ENCODE data around the gene CGREF1. TPM values are rescaled to one million over a fixed set of nuclear protein-coding genes. Genes with fewer than 3 reads are reported as not detected.

The CGREF1 gene
- total and polyA plus RNA-seq, 4 donors, result 0.98 to 16.1 (median 11.7) TPM

DNA sequence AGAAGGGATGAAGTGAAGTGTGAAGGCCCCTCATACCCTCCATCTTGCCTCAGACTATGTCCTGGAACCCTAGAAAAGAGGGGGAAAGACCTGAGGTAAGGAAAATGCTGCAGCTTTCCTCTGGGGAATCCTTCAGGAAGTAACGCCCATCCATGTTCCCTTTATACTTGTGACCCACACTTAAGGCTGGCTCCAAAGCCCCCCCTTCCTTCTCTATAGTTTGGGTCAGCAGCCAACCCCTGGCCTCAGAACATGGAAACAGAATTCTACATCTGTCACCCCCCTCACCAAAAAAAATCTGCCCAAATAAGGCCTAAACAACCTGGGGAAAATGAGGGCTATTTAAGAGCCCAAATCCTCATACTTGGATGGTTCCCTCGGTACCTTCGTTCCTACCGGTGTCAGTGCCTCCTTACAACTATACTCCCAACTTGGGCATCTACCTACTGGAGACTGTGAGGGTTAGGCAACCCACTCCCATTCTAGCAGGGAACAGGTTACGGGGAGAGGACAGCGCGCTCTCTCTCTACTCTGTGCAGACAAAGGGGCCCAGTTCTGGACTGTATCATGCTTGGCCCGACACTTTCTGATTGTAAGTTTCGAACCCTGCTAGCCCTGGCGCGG is 48.2 kb downstream of the CGREF1 start (continued):
- no peak for TF ChIP-seq EGR1 (IDR thresholded peaks at IDR 0.05; ENCODE audit: low read depth in 2 of 2)
- TF ChIP-seq, protein P1, sequence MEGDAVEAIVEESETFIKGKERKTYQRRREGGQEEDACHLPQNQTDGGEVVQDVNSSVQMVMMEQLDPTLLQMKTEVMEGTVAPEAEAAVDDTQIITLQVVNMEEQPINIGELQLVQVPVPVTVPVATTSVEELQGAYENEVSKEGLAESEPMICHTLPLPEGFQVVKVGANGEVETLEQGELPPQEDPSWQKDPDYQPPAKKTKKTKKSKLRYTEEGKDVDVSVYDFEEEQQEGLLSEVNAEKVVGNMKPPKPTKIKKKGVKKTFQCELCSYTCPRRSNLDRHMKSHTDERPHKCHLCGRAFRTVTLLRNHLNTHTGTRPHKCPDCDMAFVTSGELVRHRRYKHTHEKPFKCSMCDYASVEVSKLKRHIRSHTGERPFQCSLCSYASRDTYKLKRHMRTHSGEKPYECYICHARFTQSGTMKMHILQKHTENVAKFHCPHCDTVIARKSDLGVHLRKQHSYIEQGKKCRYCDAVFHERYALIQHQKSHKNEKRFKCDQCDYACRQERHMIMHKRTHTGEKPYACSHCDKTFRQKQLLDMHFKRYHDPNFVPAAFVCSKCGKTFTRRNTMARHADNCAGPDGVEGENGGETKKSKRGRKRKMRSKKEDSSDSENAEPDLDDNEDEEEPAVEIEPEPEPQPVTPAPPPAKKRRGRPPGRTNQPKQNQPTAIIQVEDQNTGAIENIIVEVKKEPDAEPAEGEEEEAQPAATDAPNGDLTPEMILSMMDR (IDR thresholded peaks at IDR 0.05; ENCODE audit: low read depth, low read length, missing input control), result no peak
- TF ChIP-seq, protein P2, sequence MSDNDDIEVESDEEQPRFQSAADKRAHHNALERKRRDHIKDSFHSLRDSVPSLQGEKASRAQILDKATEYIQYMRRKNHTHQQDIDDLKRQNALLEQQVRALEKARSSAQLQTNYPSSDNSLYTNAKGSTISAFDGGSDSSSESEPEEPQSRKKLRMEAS (IDR thresholded peaks at IDR 0.05), result no peak
- no peak for TF ChIP-seq YY1 (IDR thresholded peaks at IDR 0.05)
- TF ChIP-seq FOXA1 (IDR thresholded peaks at IDR 0.05), result no peak
- no peak for TF ChIP-seq HNF4G (IDR thresholded peaks at IDR 0.05)
- no peak for TF ChIP-seq TAF1 (conservative IDR thresholded peaks at IDR 0.05)

DNA sequence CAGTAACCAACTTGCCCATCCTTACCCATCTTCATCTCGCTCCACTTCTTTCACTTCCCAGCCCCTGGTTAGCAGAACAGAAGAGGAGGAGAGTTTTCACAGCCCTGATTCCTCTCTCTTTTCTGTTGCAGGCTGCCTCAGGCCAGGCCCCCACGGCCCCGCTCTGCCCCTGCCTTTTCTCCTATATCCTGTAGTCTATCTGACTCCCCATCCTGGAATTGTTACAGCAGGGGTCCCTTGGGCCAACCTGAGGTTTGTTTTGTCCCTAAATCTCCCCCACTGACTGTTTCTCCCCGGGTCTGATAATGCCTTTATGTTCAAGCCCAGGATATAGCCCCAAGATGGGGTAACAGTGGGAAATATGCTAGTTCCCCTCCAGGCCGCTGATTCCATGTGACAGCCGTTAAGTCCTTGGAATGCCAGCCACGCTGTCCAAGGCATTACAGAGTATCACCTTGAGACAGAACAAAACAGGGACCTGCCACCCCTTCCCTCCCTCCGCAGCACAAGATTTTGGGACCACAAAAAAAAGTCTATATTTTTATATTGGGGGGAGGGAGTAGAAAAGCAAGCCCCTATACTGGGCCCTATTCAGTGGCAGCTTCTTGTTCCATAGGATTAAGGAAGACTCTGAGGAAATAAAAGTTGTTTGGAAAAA is 48.8 kb downstream of the CGREF1 start:
- no peaks in the 10 kb centered on the region for H3K9me3 ChIP-seq (ENCODE audit: control insufficient read depth in 4 of 4, low read length in 3 of 4)
- H3K27ac ChIP-seq (ENCODE audit: low read depth in 1 of 2, low read length in 2 of 2), result peak overlapping the region in 1 of 2 donors; percentile 10
- no peak overlapping the region for H3K9ac ChIP-seq (ENCODE audit: low read depth in 1 of 2, low read length in 2 of 2)
- WGBS, result 87% methylated on average over 8 of the region's 8 CpGs
- H3K36me3 ChIP-seq (ENCODE audit: control insufficient read depth in 4 of 4, insufficient read depth in 3 of 4, low read depth in 1 of 4, low read length in 3 of 4), result peaks cover 0 to 15% (median 11%) of the 10 kb centered on the region in 4 donors
- no peak for DNase-seq (ENCODE audit: low spot score)
- H3K4me3 ChIP-seq (ENCODE audit: low read depth in 1 of 3, low read length in 3 of 3), result peak overlapping the region in 2 of 3 donors; percentile 84 to 93
- H3K27me3 ChIP-seq (ENCODE audit: control insufficient read depth in 4 of 4, insufficient read depth in 4 of 4, low read length in 3 of 4), result no peaks in the 10 kb centered on the region
- peaks cover 9 to 35% (median 19%) of the 10 kb centered on the region in 4 donors for H3K4me1 ChIP-seq (ENCODE audit: control insufficient read depth in 4 of 4, insufficient read depth in 4 of 4, low read length in 3 of 4)
- TF ChIP-seq, protein P2 (IDR thresholded peaks at IDR 0.05), result no peak
- TF ChIP-seq FOXA1 (IDR thresholded peaks at IDR 0.05) (no peak), FOXA2 (IDR thresholded peaks at IDR 0.05) (no peak), HNF4A (conservative IDR thresholded peaks at IDR 0.05) (no peak), NR2F2 (IDR thresholded peaks at IDR 0.05) (no peak), TAF1 (conservative IDR thresholded peaks at IDR 0.05) (no peak), EGR1 (IDR thresholded peaks at IDR 0.05; ENCODE audit: low read depth in 2 of 2) (no peak), RXRA (IDR thresholded peaks at IDR 0.05) (no peak), JUND (IDR thresholded peaks at IDR 0.05) (no peak), YY1 (IDR thresholded peaks at IDR 0.05) (no peak), GABPA (IDR thresholded peaks at IDR 0.05 in 1 of 2, conservative IDR thresholded peaks at IDR 0.05 in 1 of 2) (no peak), RAD21 (IDR thresholded peaks at IDR 0.05) (no peak), HNF4G (IDR thresholded peaks at IDR 0.05) (no peak)
- TF ChIP-seq, protein P3, sequence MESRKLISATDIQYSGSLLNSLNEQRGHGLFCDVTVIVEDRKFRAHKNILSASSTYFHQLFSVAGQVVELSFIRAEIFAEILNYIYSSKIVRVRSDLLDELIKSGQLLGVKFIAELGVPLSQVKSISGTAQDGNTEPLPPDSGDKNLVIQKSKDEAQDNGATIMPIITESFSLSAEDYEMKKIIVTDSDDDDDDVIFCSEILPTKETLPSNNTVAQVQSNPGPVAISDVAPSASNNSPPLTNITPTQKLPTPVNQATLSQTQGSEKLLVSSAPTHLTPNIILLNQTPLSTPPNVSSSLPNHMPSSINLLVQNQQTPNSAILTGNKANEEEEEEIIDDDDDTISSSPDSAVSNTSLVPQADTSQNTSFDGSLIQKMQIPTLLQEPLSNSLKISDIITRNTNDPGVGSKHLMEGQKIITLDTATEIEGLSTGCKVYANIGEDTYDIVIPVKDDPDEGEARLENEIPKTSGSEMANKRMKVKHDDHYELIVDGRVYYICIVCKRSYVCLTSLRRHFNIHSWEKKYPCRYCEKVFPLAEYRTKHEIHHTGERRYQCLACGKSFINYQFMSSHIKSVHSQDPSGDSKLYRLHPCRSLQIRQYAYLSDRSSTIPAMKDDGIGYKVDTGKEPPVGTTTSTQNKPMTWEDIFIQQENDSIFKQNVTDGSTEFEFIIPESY (IDR thresholded peaks at IDR 0.05), result no peak
- TF ChIP-seq, protein P1 (IDR thresholded peaks at IDR 0.05; ENCODE audit: low read depth, low read length, missing input control), result no peak
- TF ChIP-seq, protein P4, sequence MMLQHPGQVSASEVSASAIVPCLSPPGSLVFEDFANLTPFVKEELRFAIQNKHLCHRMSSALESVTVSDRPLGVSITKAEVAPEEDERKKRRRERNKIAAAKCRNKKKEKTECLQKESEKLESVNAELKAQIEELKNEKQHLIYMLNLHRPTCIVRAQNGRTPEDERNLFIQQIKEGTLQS (IDR thresholded peaks at IDR 0.05), result no peak
